A204.1 (cell line): ENCODE results near the gene PRMT3.
A peak's percentile ranks its signal among the peaks of the same experiment; 100 is the strongest.
"Not testable (repeated sequence)": the region's sequence is repeated elsewhere in the genome, so short reads cannot be mapped to it uniquely, and the experiment has no call there.

ENCODE experiments used
- FAIRE-seq: peaks from 2 replicates; lab custom pipeline; 2012; peaks lifted over from hg19 to GRCh38; lab: Jason Lieb, UNC

The PRMT3 gene

GRCh38 chr11:20374741-20375300, 12.7 kb upstream of the PRMT3 start:
- FAIRE-seq: no peak

- no peak for FAIRE-seq
Observed at GRCh38 chr11:20376162-20376730, 11.3 kb upstream of the PRMT3 start.

DNA sequence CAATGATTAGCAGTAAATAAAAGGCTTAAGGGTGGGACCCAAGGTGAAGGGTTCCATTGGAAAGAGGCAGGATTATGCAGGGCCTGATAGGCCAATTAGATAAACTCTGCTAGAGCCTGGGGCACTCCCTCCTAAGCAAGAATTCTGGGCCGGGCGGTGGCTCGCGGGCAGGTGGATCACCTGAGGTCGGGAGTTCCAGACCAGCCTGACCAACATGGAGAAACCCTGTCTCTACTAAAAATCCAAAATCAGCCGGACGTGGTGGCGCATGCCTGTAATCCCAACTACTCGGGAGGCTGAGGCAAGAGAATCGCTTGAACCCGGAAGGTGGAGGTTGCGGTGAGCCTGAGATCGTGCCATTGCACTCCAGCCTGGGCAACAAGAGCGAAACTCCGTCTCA, 1.5 kb upstream of the PRMT3 start:
- not testable (repeated sequence) for FAIRE-seq

- FAIRE-seq: no peak
Observed at GRCh38 chr11:20388096-20389055, 860 bp downstream of the PRMT3 start.

DNA sequence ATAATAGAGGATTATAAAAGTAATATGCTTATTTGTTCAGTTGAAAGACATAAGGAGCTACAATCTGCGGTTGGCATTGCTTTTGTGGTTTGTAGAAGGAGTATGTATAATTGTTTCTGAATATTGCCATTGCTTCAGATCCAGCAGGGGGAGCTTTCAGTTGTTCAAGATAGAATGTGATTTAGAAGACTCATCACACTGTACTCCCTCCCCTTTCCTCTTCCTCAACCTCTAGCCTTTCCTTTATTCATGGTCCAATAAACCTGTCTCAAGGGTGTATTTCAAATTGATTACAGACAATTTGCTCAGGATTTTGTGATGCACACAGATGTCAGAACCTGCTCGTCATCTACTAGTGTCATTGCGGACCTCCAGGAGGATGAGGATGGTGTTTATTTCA, 9.8 kb downstream of the PRMT3 start:
- FAIRE-seq: peak; percentile 92

GRCh38 chr11:20399498-20399897, 12.0 kb downstream of the PRMT3 start:
- no peak for FAIRE-seq

DNA sequence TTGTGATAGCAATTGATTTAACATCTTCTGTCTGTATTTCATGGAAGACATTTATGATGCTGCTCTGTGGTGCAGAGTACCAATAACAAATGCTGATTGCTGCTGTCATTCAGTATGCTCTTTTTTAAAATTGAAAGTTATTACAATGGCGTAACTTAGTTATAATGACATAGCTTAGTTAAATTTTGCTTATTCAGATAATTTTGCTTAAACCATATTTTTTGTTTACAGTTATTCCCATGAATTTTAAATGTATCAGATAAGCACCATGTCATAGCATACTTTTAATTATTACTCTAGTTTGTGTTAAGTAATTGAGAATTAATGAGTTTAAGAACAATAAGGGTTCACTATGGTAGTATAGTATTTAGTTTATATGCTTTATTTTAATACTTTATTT, 15.5 kb downstream of the PRMT3 start:
- no peak for FAIRE-seq

DNA sequence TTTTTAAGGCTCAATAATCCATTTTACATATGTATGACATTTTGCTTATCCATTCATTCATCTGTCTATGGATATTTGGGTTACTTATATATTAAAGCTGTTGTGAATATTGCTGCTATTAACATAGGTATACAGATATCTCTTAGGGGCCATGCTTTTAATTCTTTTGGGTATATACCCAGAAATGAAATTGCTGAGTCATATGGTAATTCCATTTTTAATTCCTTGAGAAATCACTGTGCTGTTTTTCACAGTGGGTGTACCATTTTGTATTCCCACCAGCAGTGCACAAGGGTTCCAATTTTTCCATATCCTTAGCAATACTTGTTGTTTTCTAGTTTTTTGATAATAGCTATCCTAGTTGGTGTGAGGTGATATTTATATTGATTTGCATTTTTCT, 19.0 kb downstream of the PRMT3 start:
- FAIRE-seq: no peak

DNA sequence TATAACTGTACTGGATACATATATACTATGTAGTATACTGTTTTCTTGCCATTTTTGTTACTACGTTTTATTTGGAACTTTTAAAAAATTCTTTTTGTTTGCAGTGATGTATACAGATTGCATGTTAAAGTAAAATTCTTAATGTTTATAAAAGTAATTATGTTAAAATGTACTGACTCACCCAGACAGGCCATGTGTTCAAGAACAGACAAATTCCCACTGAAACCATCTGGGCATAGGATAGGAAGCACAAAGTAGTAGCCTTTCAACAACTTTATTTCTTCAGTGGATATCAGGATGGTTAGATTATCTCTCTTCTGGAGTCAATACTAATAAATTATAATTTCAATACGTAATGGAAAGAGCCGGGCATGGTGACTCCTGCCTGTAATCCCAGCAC, 19.8 kb downstream of the PRMT3 start:
- FAIRE-seq: no peak

DNA sequence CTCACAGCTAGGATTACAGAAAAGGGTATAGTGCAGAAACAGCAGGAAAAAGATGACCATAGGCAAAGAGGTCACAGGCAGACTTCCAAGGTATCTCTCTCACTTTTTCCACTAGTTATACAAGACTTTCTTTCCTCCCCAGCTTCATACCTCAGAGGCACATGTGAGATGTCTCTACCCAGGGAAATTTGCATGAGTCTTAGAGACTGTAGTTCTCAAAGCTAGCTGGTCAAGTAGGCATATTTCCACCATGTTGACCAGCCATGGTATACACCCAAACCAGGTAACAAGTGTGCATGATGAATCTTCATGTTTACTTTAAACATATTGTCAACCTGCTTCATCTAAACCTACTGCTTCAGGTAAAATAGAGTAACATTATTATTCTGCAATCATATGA, 27.9 kb downstream of the PRMT3 start:
- no peak for FAIRE-seq

- no peak for FAIRE-seq
Observed at GRCh38 chr11:20417771-20418170, 30.3 kb downstream of the PRMT3 start.

DNA sequence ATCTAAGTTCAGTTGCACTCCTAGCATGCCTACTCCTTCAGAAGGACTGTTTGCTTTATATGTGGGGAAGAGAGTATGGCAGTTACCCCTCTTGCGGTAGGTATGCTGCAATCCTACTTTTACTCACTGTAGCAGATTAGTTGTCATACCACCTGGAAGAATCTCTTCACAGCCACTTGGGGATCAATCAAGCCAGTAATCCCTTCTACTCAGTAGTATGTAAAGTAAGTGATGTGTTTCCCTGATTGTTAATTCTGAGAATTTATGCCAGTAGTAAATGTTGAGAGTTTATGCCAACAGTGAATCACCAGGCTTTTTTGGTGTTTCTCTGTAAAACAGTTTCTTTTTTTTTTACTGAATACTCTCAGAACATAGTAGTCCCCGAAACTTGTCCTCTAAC, 34.4 kb downstream of the PRMT3 start:
- FAIRE-seq: no peak

- FAIRE-seq: no peak
Observed at GRCh38 chr11:20429216-20429615, 41.7 kb downstream of the PRMT3 start.

GRCh38 chr11:20438637-20439036, 51.1 kb downstream of the PRMT3 start:
- no peak for FAIRE-seq

DNA sequence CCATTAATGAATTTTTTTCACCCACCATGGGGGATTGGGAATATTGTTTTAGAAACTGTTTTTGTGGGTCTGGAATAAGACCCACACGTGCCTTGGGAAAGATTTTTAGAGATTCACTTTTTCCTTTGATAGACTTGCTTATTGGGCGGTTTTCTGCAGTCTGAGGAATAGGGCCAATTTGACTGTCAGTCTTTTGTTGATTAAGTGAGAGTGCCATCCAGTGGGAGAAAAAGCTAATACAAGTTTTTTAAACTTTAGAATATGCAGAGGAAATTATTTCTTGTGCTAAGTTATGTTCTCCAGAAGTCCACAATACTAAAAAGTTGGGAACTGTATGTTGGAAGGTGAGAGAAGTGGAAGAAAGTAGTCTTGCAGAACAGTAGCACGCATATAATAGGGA, 56.1 kb downstream of the PRMT3 start:
- FAIRE-seq: peak; percentile 51

GRCh38 chr11:20444535-20444934, 57.0 kb downstream of the PRMT3 start:
- FAIRE-seq: no peak

DNA sequence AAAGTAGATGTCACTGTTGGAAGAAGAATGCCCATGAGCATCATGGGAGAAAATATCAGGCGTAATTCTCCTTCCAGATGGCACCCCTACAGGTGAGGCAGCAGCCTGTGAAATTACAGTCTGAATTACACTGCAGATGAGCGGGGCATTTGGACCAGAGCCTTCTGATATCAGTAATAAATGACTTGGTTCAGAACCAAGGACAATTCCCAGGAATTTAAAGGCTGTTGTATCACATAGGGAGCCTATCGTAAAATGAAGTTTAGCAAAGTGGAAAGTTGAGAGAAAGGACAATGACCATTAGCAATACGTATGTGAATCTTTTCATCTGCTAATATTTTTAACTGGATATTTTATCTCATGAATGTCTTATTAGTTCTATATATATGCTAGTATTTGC, 61.3 kb downstream of the PRMT3 start:
- no peak for FAIRE-seq

- FAIRE-seq: no peak
Observed at GRCh38 chr11:20450829-20451228, 63.3 kb downstream of the PRMT3 start.

- FAIRE-seq: no peak
Observed at GRCh38 chr11:20451568-20451967, 64.1 kb downstream of the PRMT3 start.

DNA sequence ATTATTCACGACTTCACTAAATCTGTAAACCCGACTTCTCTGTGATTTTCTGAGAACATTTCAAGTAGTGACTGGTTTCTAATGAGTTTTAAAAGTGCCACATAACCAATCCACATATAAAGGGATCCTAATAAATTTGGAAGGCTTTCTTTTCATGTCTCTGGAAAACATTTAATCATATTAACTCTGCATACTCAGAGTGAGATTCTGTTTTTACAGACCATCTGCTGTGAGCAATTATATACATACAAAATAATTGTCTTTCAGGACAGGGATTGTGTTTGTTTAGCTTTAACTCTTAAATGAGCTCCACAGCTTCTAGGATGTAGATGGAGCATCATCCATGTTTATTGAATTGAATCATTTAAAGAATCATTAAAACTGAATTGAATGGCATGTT, 65.1 kb downstream of the PRMT3 start:
- no peak for FAIRE-seq

DNA sequence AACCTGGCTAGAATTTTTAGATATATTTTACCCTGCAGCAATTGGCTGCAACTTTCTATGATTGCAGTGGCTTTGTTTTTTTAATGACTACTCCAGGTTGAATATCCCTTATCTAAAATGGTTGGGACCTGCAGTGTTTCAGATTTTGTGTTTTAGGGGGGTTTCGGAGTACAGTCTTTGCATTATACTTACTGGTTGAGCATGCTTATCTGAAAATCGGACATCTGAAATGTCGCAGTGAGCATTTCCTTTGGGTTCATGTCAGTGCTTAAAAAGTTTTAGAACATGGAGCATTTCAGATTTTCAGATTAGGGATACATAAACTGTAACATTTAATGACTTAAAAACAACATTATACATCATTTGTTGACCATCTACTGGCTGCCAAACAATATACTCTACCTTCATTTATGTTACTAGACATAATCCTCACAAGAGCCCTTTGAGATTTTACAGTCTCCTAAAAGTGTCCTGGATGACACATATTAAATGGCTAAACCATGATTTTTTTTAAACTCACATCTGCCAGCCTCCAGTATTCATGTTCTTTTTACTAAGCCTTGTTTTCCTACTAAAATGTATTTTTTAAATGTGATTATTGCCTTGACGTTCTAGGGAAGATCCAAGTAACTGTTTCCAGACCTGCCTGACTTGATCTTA, 66.3 kb downstream of the PRMT3 start:
- no peak for FAIRE-seq

DNA sequence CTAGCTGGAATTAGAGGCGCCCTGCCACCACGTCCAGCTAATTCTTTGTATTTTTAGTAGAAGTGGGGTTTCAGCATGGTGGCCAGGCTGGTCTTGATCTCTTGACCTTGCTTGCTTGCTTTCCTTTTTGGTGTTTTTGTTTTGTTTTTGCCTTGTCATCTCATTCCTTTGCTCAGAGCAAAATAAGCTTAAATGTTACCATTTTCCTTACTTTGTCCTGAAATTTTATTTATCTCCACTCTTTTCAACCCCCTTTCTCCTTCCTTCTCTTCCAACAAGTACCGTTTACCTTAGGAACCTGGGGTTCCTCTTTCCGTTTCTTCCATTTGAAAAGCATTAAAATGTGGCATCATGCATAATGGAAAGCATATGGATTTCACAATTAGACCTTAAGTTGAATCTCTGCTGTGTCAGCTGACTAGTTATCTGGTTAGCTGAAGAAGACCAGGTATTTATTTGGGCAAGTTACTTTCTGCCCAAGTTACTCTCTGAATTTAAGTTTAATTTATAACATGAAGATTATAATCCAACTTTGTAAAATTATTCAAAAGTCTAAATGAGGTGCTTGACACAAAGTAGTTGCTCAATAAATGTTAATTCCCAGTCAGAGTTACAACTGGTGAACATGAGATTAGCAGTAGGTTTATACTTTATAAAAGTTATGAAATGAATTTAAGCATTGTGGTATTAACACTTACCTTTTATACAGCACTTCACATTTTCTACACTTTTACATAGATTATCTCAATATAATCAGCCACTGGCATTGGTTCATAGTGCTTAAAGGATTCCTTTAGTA, 69.7 kb downstream of the PRMT3 start:
- no peak for FAIRE-seq
